NCI-H1694 (cell line): ENCODE data around the gene NEURL4.

ENCODE experiments used
- DNase-seq: peaks from one replicate; lab custom pipeline; 2025; lab: John Stamatoyannopoulos, UW

NEURL4 gene

GRCh38 chr17:7323731-7324437 lies 5.3 kb downstream of the NEURL4 start:
- peak; percentile 53 for DNase-seq

- DNase-seq: no peak
Observed at GRCh38 chr17:7322520-7323194, 6.5 kb downstream of the NEURL4 start.

GRCh38 chr17:7321466-7321865 lies 7.7 kb downstream of the NEURL4 start:
- DNase-seq: no peak

GRCh38 chr17:7318121-7318860 lies 10.8 kb downstream of the NEURL4 start:
- no peak for DNase-seq

GRCh38 chr17:7317161-7317803 lies 11.9 kb downstream of the NEURL4 start:
- DNase-seq: no peak

- DNase-seq: no peak
Observed at GRCh38 chr17:7315570-7316235, 13.4 kb downstream of the NEURL4 start.

- DNase-seq: peak; percentile 18
Observed at GRCh38 chr17:7314719-7315569, 14.2 kb downstream of the NEURL4 start, which contains the start of gene GPS2. GPS2 (minus strand) TSS chr17:7315360; CDS start chr17:7315052, 308 bp downstream.

- DNase-seq: no peak
Observed at GRCh38 chr17:7313890-7314718, 15.0 kb downstream of the NEURL4 start.

- DNase-seq: no peak
Observed at GRCh38 chr17:7313088-7313889, 15.8 kb downstream of the NEURL4 start.

GRCh38 chr17:7312432-7313087 lies 16.6 kb downstream of the NEURL4 start:
- no peak for DNase-seq

- no peak for DNase-seq
Observed at GRCh38 chr17:7311110-7311705, 17.9 kb downstream of the NEURL4 start.

- DNase-seq: no peak
Observed at GRCh38 chr17:7309628-7310027, 19.5 kb downstream of the NEURL4 start.

GRCh38 chr17:7308625-7309433 lies 20.3 kb downstream of the NEURL4 start:
- peak; percentile 80 for DNase-seq

GRCh38 chr17:7307686-7308624 lies 21.2 kb downstream of the NEURL4 start:
- DNase-seq: no peak

GRCh38 chr17:7306911-7307685 lies 22.0 kb downstream of the NEURL4 start, which contains the start of gene EIF5A:
EIF5A (plus strand) TSS chr17:7307628; CDS start chr17:7309636, 2,008 bp downstream.
- peak; percentile 100 for DNase-seq
